Transverse colon (tissue), 4 donors: Measurements from ENCODE around the gene LSMEM2. TPM values are rescaled to one million over a fixed set of nuclear protein-coding genes. Genes with fewer than 3 reads are reported as not detected.

Experiments
- DNase-seq: peaks from one replicate; pipeline ENCODE4 v3.0.0-alpha.2; 2019
- H3K27ac ChIP-seq, 4 donors: fragments of 200-600 bp; sonication (generic); 2 replicates each; pipeline ENCODE4 v1.5.1; 2016 to 2018; ENCODE audit warnings: inconsistent platforms in 4 of 4
- H3K27me3 ChIP-seq: fragments of 200-600 bp; sonication (generic); 2 replicates; pipeline ENCODE4 v1.5.1; 2017; ENCODE audit warnings: inconsistent platforms
- H3K36me3 ChIP-seq, 4 donors: fragments of 200-600 bp; sonication (generic); 2 replicates each; pipeline ENCODE4 v1.5.1; 2017 to 2019; ENCODE audit warnings: inconsistent platforms in 4 of 4
- H3K4me1 ChIP-seq, 4 donors: fragments of 200-600 bp; sonication (generic); 2 replicates each; pipeline ENCODE4 v1.5.1; 2017 to 2020; ENCODE audit warnings: inconsistent platforms in 4 of 4
- H3K4me3 ChIP-seq, 4 donors: fragments of 200-600 bp; sonication (generic); 1 replicate in 1 of 4; 2 replicates in 3 of 4; pipeline versions ENCODE4 v1.5.1 to v1.6.1; 2017 to 2019; ENCODE audit warnings: inconsistent platforms in 4 of 4
- H3K9me3 ChIP-seq, 2 donors: fragments of 200-600 bp; sonication (generic); 2 replicates each; pipeline ENCODE4 v1.5.1; 2017 to 2019; ENCODE audit warnings: inconsistent platforms in 2 of 2
- CTCF ChIP-seq, 5 experiments: fragments of 200-600 bp in 3 of 5; fragments of 450-650 bp in 2 of 5; sonication (generic) in 3 of 5; IDR thresholded peaks; 1 replicate in 2 of 5; 2 replicates in 3 of 5; pipeline ENCODE4 v1.5.1; 2016 to 2017; ENCODE audit warnings: antibody characterized with exemption in 5 of 5, inconsistent platforms in 3 of 5, mild to moderate bottlenecking in 2 of 5, moderate library complexity in 1 of 5
- EP300 ChIP-seq: sonication (generic); formaldehyde crosslinking; IDR thresholded peaks from one replicate; pipeline ENCODE4 v1.6.1; 2017; ENCODE audit warnings: antibody characterized with exemption, low read depth
- POLR2A ChIP-seq: fragments of 450-650 bp; IDR thresholded peaks from one replicate; pipeline ENCODE4 v1.6.1; 2016; ENCODE audit warnings: antibody characterized with exemption, mild to moderate bottlenecking, moderate library complexity
- POLR2AphosphoS5 ChIP-seq, 3 donors: sonication (generic); formaldehyde crosslinking; IDR thresholded peaks; one replicate each; pipeline ENCODE4 v1.6.1; 2016; ENCODE audit warnings: antibody characterized with exemption in 3 of 3
- WGBS, 2 donors: methylation state at CpG; one replicate each; pipeline ENCODE4 v1.1.5; 2018; ENCODE audit warnings: low coverage in 1 of 2; 5-methylcytosine and 5-hydroxymethylcytosine counted together
- in situ Hi-C, 4 donors: fragments of 200-750 bp; cut with MboI; loops; one replicate each; pipeline versions ENCODE4 v1.15.0 to v1.15.1; 2017; ENCODE audit warnings: low sequenced_read_pairs in 3 of 4, low pct_ligation_motif_present in 1 of 4, low pct_unique_long_range_greater_than_20kb in 1 of 4
- intact Hi-C: fragments of 100-400 bp; cut with DNase I; formaldehyde crosslinking; loops from one replicate; pipeline ENCODE4 v1.15.1; 2023; ENCODE audit warnings: low total_unique reads
- total RNA-seq, 4 donors: library from RNA; depleted of rRNA; stranded (reverse); fragments of >200 nt; gene quantifications; one replicate each; pipeline ENCODE4 v1.1.0, GENCODE V29; 2016

Gene LSMEM2
- total RNA-seq, 4 donors from 2014 or later, result not detected

- Histone ChIP-seq H3K4me3 (no peak overlapping the region), H3K4me1 (peaks cover 38 to 79% (median 69%) of the 10 kb centered on the region in 4 donors), H3K27me3 (no peaks in the 10 kb centered on the region), H3K27ac (peak overlapping the region; percentile 87 to 91 (median 90)), H3K9me3 (no peaks in the 10 kb centered on the region), H3K36me3 (no peaks in the 10 kb centered on the region)
- intact Hi-C loops (no loop called here), in situ Hi-C loops (no loop called here)
- no peak for DNase-seq
- TF ChIP-seq POLR2A (no peak), CTCF (IDR thresholded peaks at IDR 0.05) (no peak), EP300 (no peak), POLR2AphosphoS5 (IDR thresholded peaks at IDR 0.05) (no peak)
- WGBS, 2 donors, result 83% methylated on average over 4 of the region's 4 CpGs; no CpG with 5 or more reads in 1 of the 2 donors
These were observed 39.2 kb upstream of the LSMEM2 start for GRCh38 chr3:50239649-50240048.

GRCh38 chr3:50241163-50241562 is 37.7 kb upstream of the LSMEM2 start:
- intact Hi-C loops (no loop called here), in situ Hi-C loops (no loop called here)
- Histone ChIP-seq H3K27me3 (no peaks in the 10 kb centered on the region), H3K36me3 (no peaks in the 10 kb centered on the region), H3K9me3 (no peaks in the 10 kb centered on the region), H3K4me1 (peaks cover 47 to 87% (median 72%) of the 10 kb centered on the region in 4 donors), H3K27ac (peak overlapping the region; percentile 20 to 91 (median 78)), H3K4me3 (no peak overlapping the region)
- DNase-seq, result no peak
- whole genome bisulfite sequencing, 2 donors, result 84% methylated on average over 4 of the region's 4 CpGs; no CpG with 5 or more reads in 1 of the 2 donors
- TF ChIP-seq CTCF (IDR thresholded peaks at IDR 0.05) (no peak), POLR2A (no peak), EP300 (no peak), POLR2AphosphoS5 (IDR thresholded peaks at IDR 0.05) (no peak)

- H3K27ac ChIP-seq, result peak overlapping the region; percentile 69 to 91 (median 78)
- H3K4me3 ChIP-seq, result no peak overlapping the region
- no peaks in the 10 kb centered on the region for H3K36me3 ChIP-seq
- TF ChIP-seq CTCF (IDR thresholded peaks at IDR 0.05) (no peak), POLR2AphosphoS5 (IDR thresholded peaks at IDR 0.05) (no peak), EP300 (no peak), POLR2A (no peak)
- DNase-seq, result no peak
- 84% methylated on average over 6 of the region's 7 CpGs; no CpG with 5 or more reads in 1 of the 2 donors for WGBS, 2 donors
- intact Hi-C loops (no loop called here), in situ Hi-C loops (no loop called here)
- no peaks in the 10 kb centered on the region for H3K9me3 ChIP-seq
- no peaks in the 10 kb centered on the region for H3K27me3 ChIP-seq
- H3K4me1 ChIP-seq, result peaks cover 53 to 90% (median 76%) of the 10 kb centered on the region in 4 donors
These were observed 37.0 kb upstream of the LSMEM2 start for GRCh38 chr3:50241713-50242380.

- Histone ChIP-seq H3K4me3 (no peak overlapping the region), H3K27me3 (no peaks in the 10 kb centered on the region), H3K4me1 (peaks cover 58 to 90% (median 75%) of the 10 kb centered on the region in 4 donors), H3K9me3 (no peaks in the 10 kb centered on the region), H3K27ac (peak overlapping the region; percentile 69 to 91 (median 78)), H3K36me3 (no peaks in the 10 kb centered on the region)
- 38% methylated on average over 3 of the region's 3 CpGs; no CpG with 5 or more reads in 1 of the 2 donors for WGBS, 2 donors
- TF ChIP-seq CTCF (IDR thresholded peaks at IDR 0.05) (no peak), POLR2A (no peak), EP300 (no peak), POLR2AphosphoS5 (IDR thresholded peaks at IDR 0.05) (no peak)
- DNase-seq, result no peak
- in situ Hi-C loops (no loop called here), intact Hi-C loops (no loop called here)
These were observed 36.5 kb upstream of the LSMEM2 start for GRCh38 chr3:50242381-50242770.
